OCI-LY7 (cell line): ENCODE data around the gene ATP9B. TPM values are rescaled to one million over a fixed set of nuclear protein-coding genes. Genes with fewer than 3 reads are reported as not detected.

Experiments
- BruUV-seq: library from RNA; stranded (reverse); fragments of 400-500 nt; replicated peaks from 2 replicates; lab custom pipeline; 2021; lab: Mats Ljungman, UMichigan
- CTCF ChIA-PET: fragments of 300-600 bp; sonication (Branson Sonifier 250); formaldehyde crosslinking; loops from one replicate; lab custom pipeline; 2022; ENCODE audit warnings: antibody characterized with exemption; ENCODE audit not compliant: unreplicated experiment; lab: Charles Lee
- POLR2A ChIA-PET: fragments of 300-600 bp; sonication (Branson Sonifier 250); formaldehyde crosslinking; loops from one replicate; lab custom pipeline; 2022; ENCODE audit warnings: antibody characterized with exemption; lab: Charles Lee
- DNase-seq: peaks from one replicate; pipeline ENCODE4 v3.0.0-alpha.2; 2015; ENCODE audit warnings: low spot score
- H2AFZ ChIP-seq: fragments of 200-600 bp; sonication (generic), shearing (Covaris generic); 2 replicates; pipeline ENCODE4 v1.6.1; 2014; ENCODE audit warnings: mild to moderate bottlenecking, antibody characterized with exemption, low read length, moderate library complexity
- H3K27ac ChIP-seq: fragments of 200-600 bp; sonication (generic); 2 replicates; pipeline ENCODE4 v1.5.1; 2014; ENCODE audit warnings: mixed run types, low read depth, mild to moderate bottlenecking, moderate library complexity, low read length, inconsistent platforms; ENCODE audit not compliant: poor library complexity, severe bottlenecking
- H3K36me3 ChIP-seq: fragments of 200-600 bp; sonication (generic); 2 replicates; pipeline ENCODE4 v1.6.1; 2014; ENCODE audit warnings: mild to moderate bottlenecking, antibody characterized with exemption, low read length, moderate library complexity, mixed read lengths; ENCODE audit not compliant: insufficient read depth
- H3K4me1 ChIP-seq: fragments of 200-600 bp; sonication (generic); 2 replicates; pipeline ENCODE4 v1.5.1; 2014; ENCODE audit warnings: mild to moderate bottlenecking, low read length; ENCODE audit not compliant: insufficient read depth, poor library complexity, severe bottlenecking
- H3K4me2 ChIP-seq: fragments of 200-600 bp; sonication (generic); 2 replicates; pipeline ENCODE4 v1.6.1; 2014; ENCODE audit warnings: mild to moderate bottlenecking, low read length
- H3K4me3 ChIP-seq: fragments of 200-600 bp; sonication (generic); 2 replicates; pipeline ENCODE4 v1.5.1; 2014; ENCODE audit warnings: mild to moderate bottlenecking, low read depth, low read length; ENCODE audit not compliant: poor library complexity, severe bottlenecking
- H3K79me2 ChIP-seq: fragments of 200-600 bp; sonication (generic); 2 replicates; pipeline ENCODE4 v1.6.1; 2016; ENCODE audit warnings: low read depth, mild to moderate bottlenecking, low read length, moderate library complexity, mixed read lengths; ENCODE audit not compliant: insufficient read depth
- H3K9me2 ChIP-seq: fragments of 200-600 bp; sonication (generic); 2 replicates; pipeline ENCODE4 v1.6.1; 2016; ENCODE audit warnings: mild to moderate bottlenecking, low read length, mixed read lengths; ENCODE audit not compliant: insufficient read depth
- H3K9me3 ChIP-seq: fragments of 200-600 bp; sonication (generic); 2 replicates; pipeline ENCODE4 v1.6.1; 2014; ENCODE audit warnings: mild to moderate bottlenecking, mixed run types, low read length, mixed read lengths
- H4K20me1 ChIP-seq: fragments of 200-600 bp; sonication (generic); 2 replicates; pipeline ENCODE4 v1.6.1; 2014; ENCODE audit warnings: mild to moderate bottlenecking, antibody characterized with exemption, low read length, moderate library complexity, mixed read lengths; ENCODE audit not compliant: insufficient read depth
- CTCF ChIP-seq: fragments of 200-600 bp; sonication (generic); conservative IDR thresholded peaks from 2 replicates; pipeline ENCODE4 v1.5.1; 2014; ENCODE audit warnings: mild to moderate bottlenecking, antibody characterized with exemption, low read length, moderate library complexity, mixed read lengths
- EZH2phosphoT487 ChIP-seq: fragments of 200-600 bp; sonication (generic); IDR thresholded peaks from 2 replicates; pipeline ENCODE4 v1.6.1; 2018; ENCODE audit warnings: low read depth, borderline replicate concordance, mild to moderate bottlenecking, mixed run types, antibody characterized with exemption, low read length, moderate library complexity, mixed read lengths
- intact Hi-C: fragments of 100-400 bp; cut with micrococcal nuclease; formaldehyde crosslinking; loops from one replicate; pipeline ENCODE4 v1.10.0; 2022; ENCODE audit not compliant: unreplicated experiment
- total RNA-seq, 2 experiments: library from RNA; depleted of rRNA in 1 of 2; stranded (reverse); fragments of >200 nt in 1 of 2; shearing (Covaris generic) in 1 of 2; gene quantifications; 2 replicates each; pipeline ENCODE4 v1.2.3, GENCODE V29; 2014 to 2022

ATP9B gene
- total RNA-seq, 2 experiments from 2014 or later: 27.1 to 36.4 TPM

- Histone ChIP-seq H3K4me2 (no peak overlapping the region), H3K9me2 (no peaks in the 10 kb centered on the region), H2AFZ (no peak overlapping the region), H3K4me3 (no peak overlapping the region), H3K79me2 (no peaks in the 10 kb centered on the region), H3K36me3 (peaks cover 4% of the 10 kb centered on the region; the same call in 1 of the 2 replicates), H3K27ac (no peak overlapping the region), H3K4me1 (no peaks in the 10 kb centered on the region), H3K9me3 (no peaks in the 10 kb centered on the region), H4K20me1 (no peaks in the 10 kb centered on the region)
- no peak for DNase-seq
- CTCF ChIA-PET: no interaction called here
- POLR2A ChIA-PET: no interaction called here
- TF ChIP-seq EZH2phosphoT487 (no peak), CTCF (no peak)
- BruUV-seq: no TSS peak
- intact Hi-C loops: no loop called here
Measured at GRCh38 chr18:79366177-79367094, 297.2 kb downstream of the ATP9B start.

DNA sequence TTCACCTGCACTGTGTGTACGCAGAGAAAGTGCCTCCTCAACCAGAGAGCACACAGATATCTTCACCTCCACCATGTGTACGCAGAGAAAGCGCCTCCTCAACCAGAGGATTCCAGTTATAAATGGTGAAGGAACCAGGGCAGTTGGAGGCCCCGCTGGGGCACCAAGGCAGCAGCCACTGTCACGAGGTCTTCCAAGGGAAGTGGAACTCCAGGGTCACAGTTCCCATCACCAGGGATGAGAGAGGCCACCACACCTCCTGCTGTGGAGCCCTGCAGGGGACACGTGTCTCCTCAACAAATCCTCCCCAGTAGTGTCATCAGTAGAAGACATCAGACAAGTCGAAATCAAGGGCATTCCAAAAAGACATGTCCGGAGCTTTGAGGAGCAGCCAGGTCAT is 298.3 kb downstream of the ATP9B start:
- POLR2A ChIA-PET: no interaction called here
- H3K9me2 ChIP-seq: no peaks in the 10 kb centered on the region
- H3K4me2 ChIP-seq: no peak overlapping the region
- BruUV-seq: no TSS peak
- H3K79me2 ChIP-seq: no peaks in the 10 kb centered on the region
- CTCF ChIA-PET: no interaction called here
- H3K4me3 ChIP-seq: no peak overlapping the region
- H4K20me1 ChIP-seq: no peaks in the 10 kb centered on the region
- H3K27ac ChIP-seq: no peak overlapping the region
- no peaks in the 10 kb centered on the region for H3K4me1 ChIP-seq
- H3K9me3 ChIP-seq: no peaks in the 10 kb centered on the region
- intact Hi-C loops: no loop called here
- TF ChIP-seq CTCF: no peak
- no peak for TF ChIP-seq EZH2phosphoT487
- no peak for DNase-seq
- H2AFZ ChIP-seq: no peak overlapping the region
- H3K36me3 ChIP-seq: peaks cover 4% of the 10 kb centered on the region; the same call in 1 of the 2 replicates

GRCh38 chr18:79367989-79368388 is 298.8 kb downstream of the ATP9B start:
- DNase-seq: no peak
- no peak for TF ChIP-seq CTCF
- TF ChIP-seq EZH2phosphoT487: no peak
- intact Hi-C loops: no loop called here

More at GRCh38 chr18:79367989-79368388, 298.8 kb downstream of the ATP9B start:
- POLR2A ChIA-PET: no interaction called here
- H3K79me2 ChIP-seq: no peaks in the 10 kb centered on the region
- BruUV-seq: no TSS peak
- no peaks in the 10 kb centered on the region for H3K4me1 ChIP-seq
- no peak overlapping the region for H3K4me3 ChIP-seq
- no peak overlapping the region for H3K27ac ChIP-seq
- no peak overlapping the region for H2AFZ ChIP-seq
- H3K9me2 ChIP-seq: no peaks in the 10 kb centered on the region
- CTCF ChIA-PET: no interaction called here
- no peak overlapping the region for H3K4me2 ChIP-seq
- no peaks in the 10 kb centered on the region for H3K9me3 ChIP-seq
- peaks cover 4% of the 10 kb centered on the region; the same call in 1 of the 2 replicates for H3K36me3 ChIP-seq
- H4K20me1 ChIP-seq: no peaks in the 10 kb centered on the region
